IMR-90 (cell line): ENCODE results near the gene KIF1A. TPM values are rescaled to one million over a fixed set of nuclear protein-coding genes. Genes with fewer than 3 reads are reported as not detected.

Source experiments
- ELK1 ChIP-seq: fragments of 150-350 bp; IDR thresholded peaks from 2 replicates; pipeline ENCODE4 v1.6.1; 2016; ENCODE audit warnings: low read depth, mild to moderate bottlenecking, low read length, moderate library complexity, borderline replicate concordance
- MAFK ChIP-seq: IDR thresholded peaks from 2 replicates; pipeline ENCODE4 v1.6.1; 2012; ENCODE audit warnings: low read depth, low read length, improper control_type of control experiment
- MXI1 ChIP-seq: IDR thresholded peaks from 2 replicates; pipeline ENCODE4 v1.6.1; 2012; ENCODE audit warnings: low read depth, mild to moderate bottlenecking, low read length, moderate library complexity, borderline replicate concordance
- NFE2L2 ChIP-seq: fragments of 150-350 bp; IDR thresholded peaks from 2 replicates; pipeline ENCODE4 v1.6.1; 2016; ENCODE audit warnings: low read depth, mild to moderate bottlenecking, low read length
- polyA plus RNA-seq, 3 experiments: library from polyadenylated mRNA; depleted of rRNA; stranded (reverse); fragments of >200 nt; gene quantifications; 2 replicates each; pipeline ENCODE4 v1.2.3, GENCODE V29; 2012; ENCODE audit warnings: low replicate concordance in 1 of 3
- total RNA-seq: library from RNA; depleted of rRNA; stranded (reverse); fragments of >200 nt; gene quantifications from 2 replicates; pipeline ENCODE4 v1.2.3, GENCODE V29; 2012

KIF1A gene
- total and polyA plus RNA-seq, 2 of the 4 experiments (the other 2 are of a cell fraction) = under 0.01 TPM; not detected in 1

- no peak for TF ChIP-seq MXI1
- no peak for TF ChIP-seq ELK1
- no peak for TF ChIP-seq NFE2L2
- TF ChIP-seq MAFK = no peak
These were observed 3.2 kb downstream of the KIF1A start (continued) for GRCh38 chr2:240816584-240817495.
